Astrocyte of the spinal cord (primary cell): ENCODE results near the gene NEK3.
A peak's percentile ranks its signal among the peaks of the same experiment; 100 is the strongest.
"Not testable (repeated sequence)": the region's sequence is repeated elsewhere in the genome, so short reads cannot be mapped to it uniquely, and the experiment has no call there.

ENCODE experiments used
- DNase-seq: peaks from one replicate; pipeline ENCODE4 v3.0.0; 2011; ENCODE audit warnings: low read depth, low spot score
- H3K4me3 ChIP-seq: 2 replicates; pipeline ENCODE4 v1.5.1; 2011; ENCODE audit warnings: low read depth, mild to moderate bottlenecking, low read length, moderate library complexity
- CTCF ChIP-seq: IDR thresholded peaks from 2 replicates; pipeline ENCODE4 v1.5.1; 2012; ENCODE audit warnings: low read depth, mild to moderate bottlenecking, low read length, inconsistent platforms
- in situ Hi-C: cut with HindIII; loops from 2 replicates; pipeline ENCODE4 v1.10.0; 2017; ENCODE audit warnings: low sequenced_read_pairs

NEK3 gene

GRCh38 chr13:52173373-52173772 is 14.0 kb upstream of the NEK3 start:
- in situ Hi-C loops: no loop called here
- H3K4me3 ChIP-seq: no peak overlapping the region
- DNase-seq: no peak
- no peak for TF ChIP-seq CTCF

GRCh38 chr13:52171686-52172085 is 12.3 kb upstream of the NEK3 start:
- H3K4me3 ChIP-seq, DNase-seq, in situ Hi-C loops: not testable (repeated sequence)

GRCh38 chr13:52170828-52171391 is 11.5 kb upstream of the NEK3 start:
- DNase-seq, in situ Hi-C loops, H3K4me3 ChIP-seq: not testable (repeated sequence)

GRCh38 chr13:52169839-52170238 is 10.4 kb upstream of the NEK3 start:
- DNase-seq: no peak
- in situ Hi-C loops: no loop called here
- no peak for TF ChIP-seq CTCF
- no peak overlapping the region for H3K4me3 ChIP-seq

GRCh38 chr13:52165411-52165810 is 6.0 kb upstream of the NEK3 start:
- DNase-seq: no peak
- no peak overlapping the region for H3K4me3 ChIP-seq
- no peak for TF ChIP-seq CTCF
- in situ Hi-C loops: no loop called here

GRCh38 chr13:52164989-52165388 is 5.6 kb upstream of the NEK3 start:
- DNase-seq: no peak
- H3K4me3 ChIP-seq: no peak overlapping the region
- no peak for TF ChIP-seq CTCF
- in situ Hi-C loops: no loop called here

GRCh38 chr13:52163878-52164277 is 4.5 kb upstream of the NEK3 start:
- DNase-seq, in situ Hi-C loops, H3K4me3 ChIP-seq: not testable (repeated sequence)

GRCh38 chr13:52162279-52163101 is 3.1 kb upstream of the NEK3 start:
- no peak overlapping the region for H3K4me3 ChIP-seq
- peak; percentile 79 for DNase-seq
- TF ChIP-seq CTCF: no peak
- in situ Hi-C loops: no loop called here
